ENCODE data around the gene SLC5A7. TPM values are rescaled to one million over a fixed set of nuclear protein-coding genes. Genes with fewer than 3 reads are reported as not detected.

SLC5A7 gene
- total RNA-seq, result under 1 TPM in 1 of 2 donors, not detected in 1; 0.42 TPM

GRCh38 chr2:107986278-107987217 lies at the start of gene SLC5A7:
SLC5A7 (plus strand) TSS chr2:107986524; CDS start chr2:107988156, 1,632 bp downstream.
- Histone ChIP-seq H3K27ac (no peak within 1 kb of the TSS), H3K4me1 (no peaks in the 10 kb centered on the region), H3K27me3 (peaks cover 9% of the 10 kb centered on the region), H3K9me3 (no peaks in the 10 kb centered on the region), H3K4me3 (no peak within 1 kb of the TSS), H3K36me3 (no peaks in the 10 kb centered on the region), H3K9ac (ENCODE audit: low read depth in 2 of 2, low read length in 2 of 2) (no peak within 1 kb of the TSS)
- DNase-seq, result no peak
- intact Hi-C loops (cut with DNase I), result no loop called here
- TF ChIP-seq CTCF (IDR thresholded peaks at IDR 0.05), result no peak

- H3K9ac ChIP-seq (ENCODE audit: low read depth in 2 of 2, low read length in 2 of 2), result no peak overlapping the region
- H3K4me1 ChIP-seq, result no peaks in the 10 kb centered on the region
- no peak for DNase-seq
- H3K4me3 ChIP-seq, result no peak overlapping the region
- no peaks in the 10 kb centered on the region for H3K36me3 ChIP-seq
- no peak for TF ChIP-seq CTCF (IDR thresholded peaks at IDR 0.05)
- intact Hi-C loops (cut with DNase I), result no loop called here
- H3K27me3 ChIP-seq, result no peaks in the 10 kb centered on the region
- no peaks in the 10 kb centered on the region for H3K9me3 ChIP-seq
- H3K27ac ChIP-seq, result no peak overlapping the region
Observed at GRCh38 chr2:107961395-107961794, 24.9 kb upstream of the SLC5A7 start.

- H3K27me3 ChIP-seq, result no peaks in the 10 kb centered on the region
- H3K36me3 ChIP-seq, result no peaks in the 10 kb centered on the region
- no peak overlapping the region for H3K9ac ChIP-seq (ENCODE audit: low read depth in 2 of 2, low read length in 2 of 2)
- H3K4me3 ChIP-seq, result no peak overlapping the region
- H3K27ac ChIP-seq, result no peak overlapping the region
- intact Hi-C loops (cut with DNase I), result no loop called here
- no peaks in the 10 kb centered on the region for H3K4me1 ChIP-seq
- TF ChIP-seq CTCF (IDR thresholded peaks at IDR 0.05), result no peak
- H3K9me3 ChIP-seq, result no peaks in the 10 kb centered on the region
- no peak for DNase-seq
Observed at GRCh38 chr2:107964185-107964584, 22.1 kb upstream of the SLC5A7 start.

- Histone ChIP-seq H3K9ac (ENCODE audit: low read depth in 2 of 2, low read length in 2 of 2) (no peak overlapping the region), H3K4me3 (no peak overlapping the region), H3K9me3 (no peaks in the 10 kb centered on the region), H3K27ac (no peak overlapping the region), H3K36me3 (no peaks in the 10 kb centered on the region), H3K27me3 (peaks cover 9% of the 10 kb centered on the region), H3K4me1 (no peaks in the 10 kb centered on the region)
- intact Hi-C loops (cut with DNase I), result no loop called here
- DNase-seq, result no peak
- TF ChIP-seq CTCF (IDR thresholded peaks at IDR 0.05), result no peak
Observed at GRCh38 chr2:107984707-107985106, 1.6 kb upstream of the SLC5A7 start.

- no peaks in the 10 kb centered on the region for H3K4me1 ChIP-seq
- H3K27me3 ChIP-seq, result peaks cover 9% of the 10 kb centered on the region
- no peak for TF ChIP-seq CTCF (IDR thresholded peaks at IDR 0.05)
- no peaks in the 10 kb centered on the region for H3K36me3 ChIP-seq
- intact Hi-C loops (cut with DNase I), result no loop called here
- H3K4me3 ChIP-seq, result no peak overlapping the region
- DNase-seq, result no peak
- no peaks in the 10 kb centered on the region for H3K9me3 ChIP-seq
- H3K9ac ChIP-seq (ENCODE audit: low read depth in 2 of 2, low read length in 2 of 2), result no peak overlapping the region
- H3K27ac ChIP-seq, result no peak overlapping the region
Observed at GRCh38 chr2:107988108-107988507, 1.8 kb downstream of the SLC5A7 start.
